Activated naive CD4-positive, alpha-beta T cell treated with anti-CD3 and anti-CD28 coated beads for 36 hours (primary cell): Measurements from ENCODE around the gene MTG1. TPM values are rescaled to one million over a fixed set of nuclear protein-coding genes. Genes with fewer than 3 reads are reported as not detected.
"Not testable (repeated sequence)": the region's sequence is repeated elsewhere in the genome, so short reads cannot be mapped to it uniquely, and the experiment has no call there.

Experiments
- CTCF ChIA-PET: fragments of 350-600 bp; sonication (Branson Sonifier 250); formaldehyde crosslinking; loops from one replicate; lab custom pipeline; 2021; ENCODE audit warnings: antibody characterized with exemption; lab: Charles Lee
- DNase-seq: peaks from one replicate; pipeline ENCODE4 v3.0.0-alpha.2; 2020
- H3K27ac Mint-ChIP-seq: one replicate; pipeline ENCODE4 v1.8.0; 2021; ENCODE audit warnings: mild to moderate bottlenecking, mixed read lengths
- H3K27me3 Mint-ChIP-seq: one replicate; pipeline ENCODE4 v1.8.0; 2021; ENCODE audit warnings: low read depth, mixed read lengths
- H3K36me3 Mint-ChIP-seq: one replicate; pipeline ENCODE4 v1.8.0; 2021; ENCODE audit warnings: low read depth, mixed read lengths
- H3K4me1 Mint-ChIP-seq: one replicate; pipeline ENCODE4 v1.8.0; 2021; ENCODE audit warnings: low read depth, mixed read lengths
- H3K4me3 Mint-ChIP-seq: one replicate; pipeline ENCODE4 v1.8.0; 2021; ENCODE audit warnings: mild to moderate bottlenecking, moderate library complexity, mixed read lengths
- H3K9me3 Mint-ChIP-seq: one replicate; pipeline ENCODE4 v1.8.0; 2021; ENCODE audit warnings: mixed read lengths
- intact Hi-C: fragments of 100-400 bp; cut with micrococcal nuclease; formaldehyde crosslinking; loops from one replicate; pipeline ENCODE4 v1.15.1; 2023
- total RNA-seq, 2 experiments: library from RNA; stranded (reverse); gene quantifications; one replicate each; pipeline ENCODE4 v1.2.3, GENCODE V29; 2021

MTG1 gene
- total RNA-seq, 2 experiments from 2014 or later, result 31.6 to 32.9 TPM

- peaks cover 4% of the 10 kb centered on the region for H3K36me3 Mint-ChIP-seq
- H3K27ac Mint-ChIP-seq, result no peak overlapping the region
- no peak for DNase-seq
- intact Hi-C loops, result no loop called here
- no peaks in the 10 kb centered on the region for H3K4me1 Mint-ChIP-seq
- H3K27me3 Mint-ChIP-seq, result no peaks in the 10 kb centered on the region
- CTCF ChIA-PET, result no interaction called here
- H3K4me3 Mint-ChIP-seq, result no peak overlapping the region
- H3K9me3 Mint-ChIP-seq, result no peaks in the 10 kb centered on the region
These were observed 31.1 kb upstream of the MTG1 start for GRCh38 chr10:133362846-133363245.

DNA sequence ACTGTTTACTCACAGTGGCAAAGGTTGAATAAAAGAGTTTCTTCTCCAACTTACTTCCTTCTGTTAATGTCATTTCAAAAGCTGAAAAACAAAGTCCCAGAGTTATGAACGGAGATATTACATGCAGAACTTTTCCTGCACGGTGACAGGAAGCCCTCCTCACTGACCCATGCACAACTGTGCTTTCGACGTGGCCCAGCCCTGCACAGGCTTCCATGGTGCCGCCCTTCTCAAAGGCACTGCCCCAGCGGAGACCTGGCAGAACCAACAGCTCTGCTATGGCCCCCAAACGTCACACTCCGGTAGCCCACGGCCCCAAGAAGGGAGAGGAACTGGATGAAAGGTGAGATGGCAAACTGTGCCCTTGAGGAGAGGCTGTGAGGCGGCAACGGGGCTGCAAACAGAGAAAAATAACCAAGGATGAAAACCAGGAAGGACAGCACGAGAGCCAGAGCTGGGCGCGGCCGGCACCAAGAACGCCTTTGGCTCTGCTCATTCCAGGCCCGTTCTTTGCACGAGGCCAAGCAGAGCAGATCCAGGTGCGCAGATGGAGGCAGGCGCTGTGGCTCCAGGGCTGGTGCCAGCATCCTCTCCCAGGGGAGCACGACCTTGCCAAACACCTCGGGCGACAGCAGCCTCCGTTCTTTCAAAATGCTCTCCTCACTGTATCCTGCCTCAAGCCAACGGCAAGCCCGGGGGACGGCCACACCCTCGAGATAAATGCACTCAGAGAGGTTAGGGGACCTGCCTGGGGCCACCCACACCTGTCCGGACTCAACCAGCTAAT lies 29.1 kb upstream of the MTG1 start:
- DNase-seq, result no peak
- H3K27ac Mint-ChIP-seq, result no peak overlapping the region
- intact Hi-C loops, result no loop called here
- CTCF ChIA-PET, result no interaction called here
- no peak overlapping the region for H3K4me3 Mint-ChIP-seq
- peaks cover 4% of the 10 kb centered on the region for H3K4me1 Mint-ChIP-seq
- peaks cover 5% of the 10 kb centered on the region for H3K36me3 Mint-ChIP-seq
- H3K9me3 Mint-ChIP-seq, result no peaks in the 10 kb centered on the region
- H3K27me3 Mint-ChIP-seq, result no peaks in the 10 kb centered on the region

GRCh38 chr10:133365461-133366129 lies 28.4 kb upstream of the MTG1 start:
- Mint-ChIP-seq H3K27me3 (no peaks in the 10 kb centered on the region), H3K9me3 (no peaks in the 10 kb centered on the region), H3K27ac (no peak overlapping the region), H3K4me3 (no peak overlapping the region), H3K36me3 (peaks cover 5% of the 10 kb centered on the region), H3K4me1 (peaks cover 4% of the 10 kb centered on the region)
- intact Hi-C loops, result no loop called here
- CTCF ChIA-PET, result no interaction called here
- DNase-seq, result no peak

- intact Hi-C loops, result no loop called here
- H3K4me1 Mint-ChIP-seq, result peaks cover 4% of the 10 kb centered on the region
- H3K9me3 Mint-ChIP-seq, result no peaks in the 10 kb centered on the region
- no peak overlapping the region for H3K27ac Mint-ChIP-seq
- no peak for DNase-seq
- H3K36me3 Mint-ChIP-seq, result peaks cover 5% of the 10 kb centered on the region
- H3K4me3 Mint-ChIP-seq, result no peak overlapping the region
- no peaks in the 10 kb centered on the region for H3K27me3 Mint-ChIP-seq
- CTCF ChIA-PET, result no interaction called here
These were observed 27.9 kb upstream of the MTG1 start for GRCh38 chr10:133366130-133366478.

- CTCF ChIA-PET, result no interaction called here
- peaks cover 4% of the 10 kb centered on the region for H3K4me1 Mint-ChIP-seq
- DNase-seq, result no peak
- no peak overlapping the region for H3K4me3 Mint-ChIP-seq
- no peaks in the 10 kb centered on the region for H3K27me3 Mint-ChIP-seq
- H3K27ac Mint-ChIP-seq, result no peak overlapping the region
- H3K36me3 Mint-ChIP-seq, result peaks cover 5% of the 10 kb centered on the region
- intact Hi-C loops, result no loop called here
- H3K9me3 Mint-ChIP-seq, result no peaks in the 10 kb centered on the region
These were observed 27.2 kb upstream of the MTG1 start for GRCh38 chr10:133366751-133367150.

DNA sequence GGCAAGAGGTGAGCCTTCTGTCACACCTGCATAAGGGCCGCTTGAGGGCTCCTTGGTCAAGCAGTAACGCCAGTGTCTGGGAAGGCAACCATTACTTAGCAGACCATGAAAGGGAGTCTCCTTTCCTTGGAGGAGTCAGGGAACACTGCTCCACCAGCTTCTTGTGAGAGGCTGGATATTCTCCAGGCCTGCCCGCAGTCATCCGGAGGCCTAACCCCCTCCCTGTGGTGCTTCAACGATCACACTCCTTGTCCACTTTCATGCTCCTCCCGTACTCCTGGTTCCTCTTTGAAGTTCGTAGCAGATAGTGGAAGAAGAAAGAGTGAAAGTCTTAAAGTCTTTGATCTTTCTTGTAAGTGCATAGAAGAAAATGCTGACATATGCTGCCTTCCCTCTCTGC lies 26.5 kb upstream of the MTG1 start:
- intact Hi-C loops, H3K27ac Mint-ChIP-seq, H3K36me3 Mint-ChIP-seq: not testable (repeated sequence)

DNA sequence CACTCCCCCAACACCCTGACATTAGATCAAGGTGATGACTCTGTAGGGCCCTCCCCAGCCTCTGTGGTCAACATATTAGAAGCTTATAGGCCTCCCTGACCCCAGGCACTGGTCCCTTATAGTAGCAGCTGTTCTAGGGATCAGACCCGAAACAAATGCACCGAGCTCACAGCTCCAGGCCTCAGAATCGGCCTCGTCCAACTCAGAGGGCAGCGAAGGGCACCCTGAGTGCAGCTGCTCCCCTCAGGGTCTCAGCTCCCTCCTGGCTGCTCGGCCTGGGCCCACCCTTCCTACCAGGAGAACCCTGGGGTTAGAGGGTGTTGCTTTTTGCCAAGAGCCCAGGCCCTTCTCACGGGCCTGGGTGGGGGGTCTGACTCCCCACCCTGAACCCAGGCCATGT lies 25.8 kb upstream of the MTG1 start:
- peaks cover 8% of the 10 kb centered on the region for H3K4me1 Mint-ChIP-seq
- intact Hi-C loops, result no loop called here
- H3K27ac Mint-ChIP-seq, result no peak overlapping the region
- H3K9me3 Mint-ChIP-seq, result no peaks in the 10 kb centered on the region
- H3K36me3 Mint-ChIP-seq, result peaks cover 2% of the 10 kb centered on the region
- H3K27me3 Mint-ChIP-seq, result no peaks in the 10 kb centered on the region
- CTCF ChIA-PET, result interaction anchor here (1.1 kb wide), 1 partner anchor 39 kb away, joined by 3 read pairs; no protein-coding TSS in a partner anchor
- H3K4me3 Mint-ChIP-seq, result no peak overlapping the region
- no peak for DNase-seq

More for the DNA sequence above, 26.5 kb upstream of the MTG1 start:
- not testable (repeated sequence) for H3K4me3 Mint-ChIP-seq, H3K27me3 Mint-ChIP-seq, H3K9me3 Mint-ChIP-seq, H3K4me1 Mint-ChIP-seq, DNase-seq
- CTCF ChIA-PET, result interaction anchor here (1.1 kb wide), 1 partner anchor 38 kb away, joined by 3 read pairs; no protein-coding TSS in a partner anchor

GRCh38 chr10:133370030-133370786 lies 23.7 kb upstream of the MTG1 start:
- DNase-seq, result no peak
- peaks cover 2% of the 10 kb centered on the region for H3K36me3 Mint-ChIP-seq
- H3K9me3 Mint-ChIP-seq, result no peaks in the 10 kb centered on the region
- H3K27ac Mint-ChIP-seq, result no peak overlapping the region
- intact Hi-C loops, result loop anchor here (5.0 kb wide), 1 partner anchor 43 kb away; no protein-coding TSS in a partner anchor
- H3K4me1 Mint-ChIP-seq, result peaks cover 10% of the 10 kb centered on the region
- H3K27me3 Mint-ChIP-seq, result no peaks in the 10 kb centered on the region
- no peak overlapping the region for H3K4me3 Mint-ChIP-seq
- CTCF ChIA-PET, result interaction anchor here (0.9 kb wide), 1 partner anchor 40 kb away, joined by 4 read pairs; no protein-coding TSS in a partner anchor

GRCh38 chr10:133372507-133372906 lies 21.4 kb upstream of the MTG1 start:
- intact Hi-C loops, result loop anchor here (5.0 kb wide), 1 partner anchor 45 kb away; no protein-coding TSS in a partner anchor
- DNase-seq, result no peak
- Mint-ChIP-seq H3K36me3 (peaks cover 2% of the 10 kb centered on the region), H3K27me3 (no peaks in the 10 kb centered on the region), H3K4me3 (peak overlapping the region; percentile 71), H3K27ac (no peak overlapping the region), H3K9me3 (no peaks in the 10 kb centered on the region), H3K4me1 (peaks cover 10% of the 10 kb centered on the region)
- CTCF ChIA-PET, result no interaction called here

DNA sequence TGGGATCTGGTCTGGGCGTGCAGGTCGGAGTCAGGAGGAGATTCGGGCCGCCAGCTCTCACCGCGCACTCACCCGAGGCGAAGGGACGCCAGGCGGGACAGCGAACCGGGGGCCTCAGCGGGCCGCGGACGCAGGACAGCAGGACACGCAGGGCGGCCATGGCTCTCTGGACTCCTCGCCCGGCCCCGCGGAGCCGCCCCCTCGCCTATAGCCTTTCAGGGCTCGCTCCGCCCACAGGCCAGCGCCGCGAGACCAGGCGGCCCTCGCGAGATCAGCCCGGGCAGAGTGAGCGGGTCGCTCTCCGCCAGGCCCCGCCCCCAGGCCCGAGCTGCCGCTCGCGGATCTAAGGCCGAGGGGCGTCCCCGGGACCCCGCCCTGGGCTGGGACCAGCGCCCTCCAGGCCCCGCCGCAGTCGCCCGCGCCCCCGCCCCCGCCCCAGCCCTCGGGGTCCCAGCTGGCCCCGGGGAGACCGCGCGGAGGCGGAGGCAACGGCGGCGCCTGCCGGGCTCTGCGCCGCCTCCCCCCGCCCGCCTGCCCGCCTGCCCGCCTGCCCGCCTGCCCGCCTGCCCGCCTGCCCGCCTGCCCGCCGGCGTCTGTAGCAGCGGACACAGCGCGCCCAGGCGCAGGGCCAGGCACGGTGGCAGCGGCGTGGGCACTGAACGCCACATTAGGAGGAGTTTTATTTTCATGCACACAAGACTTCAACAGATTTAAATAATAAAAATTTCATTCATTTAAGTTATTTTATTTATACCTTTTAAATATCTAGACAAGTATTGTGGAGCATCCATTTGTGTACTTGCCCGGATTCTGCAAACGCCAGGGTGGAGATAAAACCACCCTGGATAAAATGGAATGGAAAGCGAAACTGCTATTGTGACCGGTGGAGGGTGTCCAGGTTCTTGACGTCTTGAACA lies 20.5 kb upstream of the MTG1 start, which contains the start of gene ECHS1:
Gene ECHS1 (minus strand): TSS at position 181 of the 917 bp plus-strand sequence. CDS start 21 bp downstream, at position 160.
- CTCF ChIA-PET, result no interaction called here
- Mint-ChIP-seq H3K27me3 (no peaks in the 10 kb centered on the region), H3K4me3 (peak within 1 kb of the TSS; percentile 77), H3K27ac (no peak within 1 kb of the TSS), H3K9me3 (no peaks in the 10 kb centered on the region), H3K36me3 (no peaks in the 10 kb centered on the region), H3K4me1 (peaks cover 13% of the 10 kb centered on the region)
- intact Hi-C loops, result loop anchor here (1.0 to 5.0 kb wide), 4 partner anchors 16 to 46 kb away; partner anchors contain the start of gene MTG1
- DNase-seq, result peak; percentile 96

DNA sequence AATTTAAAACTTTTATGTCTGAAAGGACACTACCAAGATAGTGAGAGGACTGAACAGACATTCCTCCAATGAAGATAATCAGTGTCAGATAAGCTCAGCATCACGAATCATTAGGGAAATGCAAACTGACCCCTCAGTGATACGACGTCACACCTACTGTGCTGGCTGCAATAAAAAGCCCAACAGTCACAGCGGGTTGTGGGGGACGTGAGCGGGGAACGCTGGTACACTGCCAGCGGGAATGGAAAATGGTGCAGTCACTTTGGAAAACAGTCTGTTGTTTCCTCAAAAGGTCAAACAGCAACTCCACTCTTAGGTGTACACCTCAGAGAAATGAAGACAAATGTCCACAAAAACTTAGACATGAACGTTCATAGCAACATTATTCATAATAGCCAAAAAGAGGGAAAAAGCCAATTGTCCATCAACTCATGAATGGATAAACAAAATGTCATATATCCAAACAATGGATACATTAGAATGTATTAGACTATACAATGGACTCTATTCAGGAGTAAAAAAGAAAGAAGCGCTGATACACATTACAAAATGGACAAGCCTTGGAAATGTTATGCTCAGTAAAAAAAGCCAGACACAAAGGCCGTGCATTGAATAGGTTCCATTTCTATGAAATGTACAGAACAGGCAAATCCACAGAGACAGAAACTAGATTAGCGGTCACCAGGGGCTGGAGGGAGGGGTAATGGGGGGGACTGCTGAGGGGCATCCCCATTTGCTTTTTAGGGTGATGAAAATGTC lies 18.4 kb upstream of the MTG1 start:
- CTCF ChIA-PET, result interaction anchor here (0.9 to 1.1 kb wide), 2 partner anchors 46 to 55 kb away, joined by 3 to 4 read pairs; no protein-coding TSS in a partner anchor
- Mint-ChIP-seq H3K27ac (peak overlapping the region; percentile 43), H3K4me1 (peaks cover 9% of the 10 kb centered on the region), H3K27me3 (no peaks in the 10 kb centered on the region), H3K36me3 (no peaks in the 10 kb centered on the region), H3K9me3 (no peaks in the 10 kb centered on the region), H3K4me3 (no peak overlapping the region)
- no peak for DNase-seq
- intact Hi-C loops, result loop anchor here (5.0 kb wide), 1 partner anchor 118 kb away; no protein-coding TSS in a partner anchor
